Upper lobe of left lung (tissue), 4 donors: ENCODE results near the gene BCAM.

Experiments used
- CTCF ChIP-seq, 6 experiments: fragments of 450-650 bp in 4 of 6; fragments of 200-600 bp in 2 of 6; sonication (generic) in 2 of 6; IDR thresholded peaks; one replicate each; pipeline ENCODE4 v1.5.1; 2016 to 2019; ENCODE audit warnings: antibody characterized with exemption in 6 of 6
- EP300 ChIP-seq, 4 donors: sonication (generic); formaldehyde crosslinking; IDR thresholded peaks; one replicate each; pipeline ENCODE4 v1.5.1; 2017; ENCODE audit warnings: antibody characterized with exemption in 4 of 4, control low read depth in 2 of 4
- POLR2A ChIP-seq, 4 donors: fragments of 450-650 bp; IDR thresholded peaks; one replicate each; pipeline ENCODE4 v1.5.1; 2016 to 2017; ENCODE audit warnings: antibody characterized with exemption in 4 of 4, mild to moderate bottlenecking in 2 of 4

GRCh38 chr19:44816301-44816700, 7.4 kb downstream of the BCAM start:
- TF ChIP-seq CTCF (IDR thresholded peaks at IDR 0.05) (no peak), EP300 (IDR thresholded peaks at IDR 0.05) (no peak), POLR2A (IDR thresholded peaks at IDR 0.05) (no peak)
